Erythroblast (primary cell): ENCODE measurements around the gene USP35.
"Not testable (repeated sequence)": the region's sequence is repeated elsewhere in the genome, so short reads cannot be mapped to it uniquely, and the experiment has no call there.

Source experiments
- DNase-seq, 2 experiments: peaks; one replicate each; lab custom pipeline; 2025; lab: John Stamatoyannopoulos, UW
- GATA1 ChIP-seq: IDR thresholded peaks from 2 replicates; pipeline ENCODE4 v1.6.1; 2011; ENCODE audit warnings: low read depth, mild to moderate bottlenecking, control low read depth, low read length, moderate library complexity
- POLR2A ChIP-seq: IDR thresholded peaks from 2 replicates; pipeline ENCODE4 v1.6.1; 2011; ENCODE audit warnings: mild to moderate bottlenecking, low read length

Gene USP35

DNA sequence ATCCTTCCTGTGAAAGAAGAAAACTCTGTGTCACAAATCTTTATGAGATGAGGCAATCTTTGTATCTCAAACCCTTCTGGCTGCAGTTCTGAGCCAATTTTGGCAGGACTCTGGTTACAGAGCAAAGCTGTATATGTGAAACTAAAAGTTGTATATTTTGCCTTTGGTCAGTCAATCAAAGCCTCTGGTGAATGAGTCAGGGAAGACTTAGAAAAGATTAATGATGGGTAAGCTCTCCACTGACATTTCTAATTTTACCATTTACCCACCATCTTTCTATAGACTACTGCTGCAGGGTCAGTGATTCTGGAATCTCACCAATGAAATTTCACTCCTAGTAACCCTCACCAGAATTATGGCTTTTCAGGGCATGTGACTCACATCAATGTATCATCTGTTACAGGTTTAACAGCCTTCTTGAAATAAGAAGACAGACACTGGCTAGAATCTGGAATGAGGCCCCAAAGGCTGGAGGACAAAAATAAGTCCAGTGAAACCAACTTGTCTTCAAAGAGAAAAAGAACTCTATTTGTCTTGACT is 43.3 kb downstream of the USP35 start:
- TF ChIP-seq GATA1 (no peak), POLR2A (no peak)
- no peak for DNase-seq

DNA sequence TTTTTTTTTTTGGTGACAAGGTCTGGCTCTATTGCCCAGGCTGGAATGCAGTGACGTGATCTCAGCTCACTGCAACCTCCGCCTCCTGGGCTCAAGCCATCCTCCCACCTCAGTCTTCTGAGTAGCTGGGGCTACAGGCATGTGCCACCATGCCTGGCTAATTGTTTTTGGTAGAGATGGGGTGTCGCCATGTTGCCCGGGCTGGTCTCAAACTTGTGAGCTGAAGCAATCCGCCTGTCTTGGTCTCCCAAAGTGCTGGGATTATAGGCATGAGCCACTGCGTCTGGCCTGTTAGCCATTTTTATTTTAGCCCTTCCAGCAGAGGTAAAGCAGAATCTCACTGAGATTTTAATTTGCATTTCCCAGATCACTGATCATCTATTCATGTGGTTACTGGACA is 44.3 kb downstream of the USP35 start:
- DNase-seq, result not testable (repeated sequence)

DNA sequence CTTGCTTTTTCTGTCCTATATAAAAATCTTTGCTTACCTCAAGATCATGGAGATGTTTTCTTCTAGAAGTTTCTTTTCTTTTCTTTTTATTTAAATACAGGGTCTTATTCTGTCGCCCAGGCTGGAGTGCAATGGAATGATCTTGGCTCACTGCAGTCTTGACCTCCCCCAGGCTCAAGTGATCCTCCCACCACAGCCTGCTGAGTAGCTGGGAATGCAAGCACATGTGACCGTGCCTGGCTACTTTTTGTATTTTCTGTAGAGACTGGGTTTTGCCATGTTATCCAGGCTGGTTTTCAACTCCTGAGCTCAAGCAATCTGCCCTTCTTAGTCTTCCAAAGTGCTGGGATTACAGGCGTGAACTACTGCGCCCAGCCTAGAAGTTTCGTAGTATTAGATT is 45.3 kb downstream of the USP35 start:
- TF ChIP-seq POLR2A (no peak), GATA1 (no peak)
- DNase-seq, result no peak

DNA sequence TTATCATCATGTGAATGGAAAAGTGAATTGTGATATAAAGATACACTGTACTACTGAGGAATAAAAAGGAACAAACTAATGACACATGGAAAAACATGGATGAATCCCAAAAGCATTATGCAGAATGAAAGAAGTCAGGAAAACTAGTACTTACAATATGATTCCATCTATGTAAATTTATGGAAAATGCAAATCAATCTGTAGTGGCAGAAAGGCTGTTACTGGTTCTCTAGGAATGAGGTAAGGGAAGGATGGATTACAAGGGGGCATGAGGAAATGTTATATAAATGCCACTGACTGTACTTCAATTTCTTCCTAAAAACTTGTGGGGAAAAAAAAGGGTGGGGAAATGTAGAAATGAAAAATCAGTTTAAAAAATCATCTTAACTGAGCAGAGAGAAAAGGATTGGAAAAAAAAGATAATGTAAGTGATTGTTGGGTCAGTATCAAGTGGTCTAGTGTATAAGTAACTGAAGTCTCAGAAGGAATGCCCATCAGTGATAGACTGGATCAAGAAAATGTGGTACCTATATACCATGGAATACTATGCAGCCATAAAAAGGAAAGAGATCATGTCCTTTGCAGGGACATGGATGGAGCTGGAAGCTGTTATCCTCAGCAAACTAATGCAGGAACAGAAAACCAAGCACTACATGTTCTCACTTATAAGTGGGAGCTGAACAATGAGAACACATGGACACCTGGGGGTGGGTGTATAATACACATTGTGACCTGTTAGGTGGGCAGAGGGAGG is 48.8 kb downstream of the USP35 start:
- no peak for DNase-seq
- TF ChIP-seq GATA1, result no peak
- no peak for TF ChIP-seq POLR2A

DNA sequence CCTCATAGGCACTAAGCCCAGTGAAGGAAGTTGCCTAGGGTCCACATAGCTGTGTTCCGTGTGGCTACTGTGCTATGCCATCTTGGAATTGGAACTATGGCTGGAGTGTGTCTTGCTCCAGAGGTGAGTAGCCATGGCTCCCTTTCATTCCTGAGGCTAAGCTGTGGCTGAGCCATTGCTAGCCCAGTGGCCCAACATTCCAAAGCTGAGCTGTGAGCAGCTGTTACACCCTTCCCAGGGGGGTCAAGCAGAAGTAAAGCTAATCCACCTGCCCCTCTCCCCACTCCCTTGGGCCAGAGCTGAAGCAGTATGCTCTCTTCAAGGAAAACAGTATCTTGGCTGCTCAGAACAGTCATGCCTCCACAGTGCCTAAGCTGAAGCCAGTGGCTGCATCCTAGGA is 51.1 kb downstream of the USP35 start:
- no peak for TF ChIP-seq POLR2A
- TF ChIP-seq GATA1, result no peak
- no peak for DNase-seq

DNA sequence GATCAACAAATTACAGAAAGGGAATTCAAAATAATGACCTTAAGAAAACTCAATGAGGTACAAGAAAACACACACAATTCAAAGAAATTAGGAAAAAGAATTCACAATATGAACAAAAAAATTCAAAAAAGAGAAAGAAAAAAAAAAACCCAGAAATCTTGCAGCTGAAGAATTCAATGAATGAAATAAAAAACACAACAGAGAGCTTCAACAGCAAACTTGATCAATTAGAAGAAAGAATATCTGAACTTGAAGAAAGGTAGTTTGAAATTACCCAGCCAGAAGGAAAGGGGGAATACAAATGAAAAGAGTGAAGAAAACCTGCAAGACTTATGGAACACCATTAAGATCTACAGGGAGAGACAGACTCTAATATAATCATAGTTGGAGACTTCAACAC is 52.8 kb downstream of the USP35 start:
- TF ChIP-seq POLR2A, result no peak
- no peak for TF ChIP-seq GATA1

DNA sequence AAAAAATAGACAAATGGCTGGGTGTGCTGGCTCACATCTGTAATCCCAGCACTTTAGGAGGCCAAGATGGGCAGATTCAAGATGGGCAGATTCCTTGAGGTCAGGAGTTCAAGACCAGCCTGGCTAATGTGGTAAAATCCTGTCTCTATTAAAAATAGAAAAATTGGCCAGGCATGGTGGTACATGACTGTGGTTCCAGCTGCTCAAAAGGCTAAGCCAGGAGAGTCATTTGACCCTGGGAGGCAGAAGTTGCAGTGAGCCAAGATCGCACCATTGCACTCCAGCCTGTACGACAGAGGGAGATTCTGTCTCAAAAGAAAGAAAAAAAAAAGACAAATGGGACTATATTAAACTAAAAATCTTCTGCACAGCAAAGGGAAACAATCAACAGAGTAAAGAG is 55.4 kb downstream of the USP35 start:
- no peak for DNase-seq
- TF ChIP-seq POLR2A, result no peak
- TF ChIP-seq GATA1, result no peak

More for the DNA sequence above, 52.8 kb downstream of the USP35 start:
- DNase-seq, result no peak

DNA sequence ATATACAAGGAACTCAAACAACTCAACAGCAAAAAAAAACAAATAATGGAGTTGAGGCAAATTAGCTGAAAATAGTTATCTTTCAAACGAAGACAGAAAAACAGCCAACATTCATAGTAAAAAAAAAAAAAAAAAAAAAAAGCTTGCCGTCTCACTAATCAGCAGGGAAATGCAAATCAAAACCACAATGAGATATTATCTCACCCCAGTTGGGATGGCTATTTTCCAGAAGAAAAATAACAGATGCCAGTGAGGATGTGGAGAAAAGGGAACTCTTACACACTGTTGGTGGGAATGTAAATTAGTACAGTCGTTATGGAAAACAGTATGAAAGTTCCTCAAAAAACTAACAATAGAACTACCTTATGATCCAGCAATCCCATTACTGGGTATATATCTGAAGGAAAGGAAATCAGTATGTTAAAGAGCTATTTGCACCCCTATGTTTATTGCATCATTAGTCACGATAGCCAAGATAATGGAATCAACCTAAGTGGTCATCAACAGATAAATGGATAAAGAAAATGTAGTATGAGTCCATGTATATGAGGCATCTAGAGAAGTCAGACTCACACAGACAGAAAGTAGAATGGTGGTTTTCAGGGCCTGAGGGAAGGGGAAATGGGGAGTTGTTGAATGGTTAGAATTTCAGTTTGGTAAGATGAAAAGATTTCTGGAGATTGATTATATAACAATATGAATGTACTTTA is 56.0 kb downstream of the USP35 start:
- no peak for DNase-seq
- TF ChIP-seq GATA1 (no peak), POLR2A (no peak)

DNA sequence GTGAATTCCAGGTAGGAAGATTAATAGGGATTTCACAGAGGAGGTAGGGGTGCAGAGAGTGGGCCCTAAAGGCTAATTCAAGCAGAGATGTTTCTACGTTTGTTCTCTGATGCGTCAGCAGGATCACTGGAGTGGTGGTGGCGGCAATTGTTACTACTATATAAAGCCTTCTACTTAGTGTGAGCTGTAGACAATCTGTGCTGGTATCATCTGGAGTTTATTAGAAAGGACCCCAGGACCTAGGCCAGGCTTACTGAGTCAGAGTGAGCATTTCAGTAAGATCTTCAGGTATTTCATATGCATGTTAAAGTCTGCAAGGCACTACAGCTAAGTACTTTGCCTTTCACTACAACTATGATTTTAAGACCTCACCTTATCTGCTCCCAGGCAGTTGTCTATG is 59.5 kb downstream of the USP35 start:
- TF ChIP-seq GATA1 (no peak), POLR2A (no peak)
- DNase-seq, result no peak

DNA sequence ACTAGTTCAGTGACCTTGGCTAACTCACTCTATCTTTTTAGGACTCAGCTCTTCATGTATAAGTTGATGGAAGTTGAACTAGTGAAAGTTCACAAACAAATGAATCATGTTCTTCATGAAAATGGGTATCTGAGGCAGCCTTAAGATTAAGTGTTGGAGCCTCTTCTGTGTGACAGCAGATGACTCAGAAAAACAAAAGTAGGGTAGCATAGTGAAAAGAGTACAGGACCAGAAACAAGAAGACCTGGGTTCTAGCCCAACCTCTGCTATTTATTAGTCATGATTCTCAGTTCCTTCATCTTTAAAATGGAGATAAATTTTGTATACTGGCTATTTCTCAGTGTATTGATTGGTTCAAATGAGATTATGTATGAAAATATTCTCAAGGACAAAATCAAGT is 60.2 kb downstream of the USP35 start:
- no peak for DNase-seq
- no peak for TF ChIP-seq GATA1
- no peak for TF ChIP-seq POLR2A

DNA sequence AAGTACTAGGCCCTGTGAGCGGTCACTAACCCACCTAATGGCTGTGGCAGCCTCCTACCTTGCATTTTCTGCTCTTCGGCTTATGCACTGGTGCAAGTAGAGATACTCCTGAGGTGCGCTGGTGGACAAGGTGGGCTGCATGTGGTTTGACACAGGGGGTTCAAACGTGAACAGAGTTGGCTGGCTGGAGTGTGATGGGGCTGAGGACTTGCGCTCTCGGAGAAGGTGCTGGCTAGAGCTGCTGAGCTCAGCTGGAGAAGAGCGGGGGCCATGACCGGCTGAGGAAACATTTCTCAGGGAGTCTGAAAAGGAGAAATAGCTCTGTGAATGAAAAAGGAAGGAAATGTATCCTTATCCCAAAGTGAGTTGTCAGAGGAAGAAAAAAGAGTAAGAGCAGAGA is 61.4 kb downstream of the USP35 start:
- DNase-seq, result no peak
- TF ChIP-seq GATA1, result no peak
- no peak for TF ChIP-seq POLR2A

DNA sequence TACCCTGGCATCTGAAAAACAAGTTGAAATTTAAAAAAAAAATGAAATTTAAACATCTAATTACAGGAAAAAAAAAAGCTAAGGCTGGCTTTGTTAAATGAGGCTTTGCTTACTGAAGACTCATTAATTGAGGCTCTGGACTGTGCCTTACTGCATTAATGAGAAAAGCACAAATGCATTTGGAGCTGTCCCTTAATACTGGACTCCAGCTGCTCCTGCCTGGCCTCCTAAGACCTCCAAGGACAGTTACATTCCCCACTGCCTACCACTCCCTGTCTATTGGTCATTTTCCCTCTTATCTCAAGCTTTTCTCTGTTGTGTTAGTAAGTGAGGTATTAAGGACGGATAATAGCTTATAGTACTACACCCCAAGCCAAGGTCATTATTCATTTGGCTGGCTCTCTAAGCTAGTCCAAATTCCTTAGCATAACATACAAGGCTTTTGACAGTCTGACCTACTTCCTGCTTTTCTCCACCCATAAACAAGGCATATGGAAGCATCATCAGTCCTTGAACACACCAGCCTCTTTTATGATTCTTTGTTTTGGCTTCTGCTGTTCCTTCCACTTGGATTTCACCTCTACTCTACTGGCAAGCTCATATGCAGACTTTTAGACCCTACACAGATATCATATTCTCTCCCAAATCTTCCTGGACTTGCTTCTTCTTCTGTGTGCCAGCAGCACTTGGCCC is 62.5 kb downstream of the USP35 start:
- DNase-seq, result no peak
- no peak for TF ChIP-seq POLR2A
- no peak for TF ChIP-seq GATA1

DNA sequence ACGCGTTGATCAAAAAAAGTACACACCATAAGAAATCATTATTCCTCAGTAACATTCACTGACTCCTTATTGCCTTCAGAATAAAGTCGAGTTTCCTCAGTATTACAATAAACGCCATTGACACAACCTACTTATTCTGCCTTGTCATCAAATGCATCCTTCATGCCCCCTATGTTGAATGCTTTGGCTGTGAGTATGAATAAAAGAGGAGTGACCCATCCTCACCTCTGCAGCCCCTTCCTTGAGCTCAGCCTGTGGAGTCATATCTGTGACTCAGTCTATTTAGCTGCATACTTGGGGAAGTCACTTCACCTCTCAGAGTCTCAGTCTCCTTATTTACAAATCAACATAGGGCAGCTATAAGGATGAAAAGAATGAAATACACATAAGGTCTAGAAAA is 65.1 kb downstream of the USP35 start:
- TF ChIP-seq POLR2A (no peak), GATA1 (no peak)
- DNase-seq, result no peak

DNA sequence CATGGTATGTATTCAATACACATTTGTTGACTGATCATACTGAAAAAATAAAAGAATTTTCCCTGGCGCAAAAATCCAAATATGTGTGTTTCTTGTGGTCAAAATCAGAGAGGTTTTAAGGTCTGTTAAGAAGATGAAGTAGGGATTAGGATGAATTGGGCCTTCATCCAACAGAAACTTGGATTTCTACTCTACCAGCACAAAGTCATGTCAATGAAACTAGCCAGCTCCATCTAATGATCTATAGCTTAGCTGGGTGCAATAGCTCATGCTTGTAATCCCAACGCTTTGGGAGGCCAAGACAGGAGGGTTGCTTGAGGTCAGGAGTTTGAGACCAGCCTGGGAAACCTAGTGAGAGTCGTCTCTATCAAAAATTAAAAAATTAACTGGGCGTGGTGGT is 65.5 kb downstream of the USP35 start:
- TF ChIP-seq POLR2A, result no peak
- no peak for TF ChIP-seq GATA1
- DNase-seq, result no peak

DNA sequence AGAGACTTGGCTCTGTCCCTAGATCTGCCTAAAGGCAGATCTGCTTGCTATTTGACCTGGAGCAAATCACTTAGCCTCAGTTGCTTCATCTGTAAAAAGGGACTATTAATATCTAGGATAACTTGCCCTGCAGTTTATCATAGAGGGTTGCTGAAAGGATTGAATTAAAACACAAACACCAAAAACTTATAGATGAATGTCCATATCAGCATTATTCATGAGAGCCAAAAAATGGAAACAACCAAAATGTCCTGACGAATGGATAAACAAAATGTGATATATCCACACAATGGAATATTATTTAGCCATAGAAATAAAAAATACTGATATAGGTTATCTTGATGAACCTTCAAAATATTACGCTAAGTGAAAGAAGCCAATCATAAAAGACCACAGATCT is 67.2 kb downstream of the USP35 start:
- no peak for DNase-seq
- no peak for TF ChIP-seq POLR2A
- TF ChIP-seq GATA1, result no peak
